Chondrocyte (in vitro differentiated cells): ENCODE data around the gene ZNF496. TPM values are rescaled to one million over a fixed set of nuclear protein-coding genes. Genes with fewer than 3 reads are reported as not detected.

Experiments
- DNase-seq: peaks from one replicate; pipeline ENCODE4 v3.0.0; 2021; ENCODE audit warnings: mixed read lengths, low spot score
- H3K27ac Mint-ChIP-seq: one replicate; pipeline ENCODE4 v1.8.0; 2021; ENCODE audit warnings: mild to moderate bottlenecking, moderate library complexity, mixed read lengths; ENCODE audit not compliant: unreplicated experiment
- H3K27me3 Mint-ChIP-seq: 2 replicates; pipeline ENCODE4 v1.8.0; 2021; ENCODE audit warnings: low read depth, mixed read lengths
- H3K36me3 Mint-ChIP-seq: 2 replicates; pipeline ENCODE4 v1.8.0; 2021; ENCODE audit warnings: low read depth, mixed read lengths
- H3K4me1 Mint-ChIP-seq: 2 replicates; pipeline ENCODE4 v1.8.0; 2021; ENCODE audit warnings: low read depth, mild to moderate bottlenecking, mixed read lengths
- H3K4me3 Mint-ChIP-seq: one replicate; pipeline ENCODE4 v1.8.0; 2021; ENCODE audit warnings: mild to moderate bottlenecking, moderate library complexity, mixed read lengths; ENCODE audit not compliant: unreplicated experiment
- H3K9me3 Mint-ChIP-seq: 2 replicates; pipeline ENCODE4 v1.8.0; 2021; ENCODE audit warnings: low read depth, mixed read lengths
- total RNA-seq: library from RNA; stranded (reverse); gene quantifications from 3 replicates; pipeline ENCODE4 v1.2.1, GENCODE V29; 2021
- TF ChIP-seq, protein P1 (sequence below): fragments of 200-600 bp; sonication (generic); IDR thresholded peaks from 2 replicates; pipeline ENCODE4 v1.5.0; 2021; ENCODE audit warnings: antibody characterized with exemption, mild to moderate bottlenecking, moderate library complexity

ZNF496 gene
- total RNA-seq, 1 donor from 2014 or later, result 27.9 TPM

- TF ChIP-seq, protein P1, sequence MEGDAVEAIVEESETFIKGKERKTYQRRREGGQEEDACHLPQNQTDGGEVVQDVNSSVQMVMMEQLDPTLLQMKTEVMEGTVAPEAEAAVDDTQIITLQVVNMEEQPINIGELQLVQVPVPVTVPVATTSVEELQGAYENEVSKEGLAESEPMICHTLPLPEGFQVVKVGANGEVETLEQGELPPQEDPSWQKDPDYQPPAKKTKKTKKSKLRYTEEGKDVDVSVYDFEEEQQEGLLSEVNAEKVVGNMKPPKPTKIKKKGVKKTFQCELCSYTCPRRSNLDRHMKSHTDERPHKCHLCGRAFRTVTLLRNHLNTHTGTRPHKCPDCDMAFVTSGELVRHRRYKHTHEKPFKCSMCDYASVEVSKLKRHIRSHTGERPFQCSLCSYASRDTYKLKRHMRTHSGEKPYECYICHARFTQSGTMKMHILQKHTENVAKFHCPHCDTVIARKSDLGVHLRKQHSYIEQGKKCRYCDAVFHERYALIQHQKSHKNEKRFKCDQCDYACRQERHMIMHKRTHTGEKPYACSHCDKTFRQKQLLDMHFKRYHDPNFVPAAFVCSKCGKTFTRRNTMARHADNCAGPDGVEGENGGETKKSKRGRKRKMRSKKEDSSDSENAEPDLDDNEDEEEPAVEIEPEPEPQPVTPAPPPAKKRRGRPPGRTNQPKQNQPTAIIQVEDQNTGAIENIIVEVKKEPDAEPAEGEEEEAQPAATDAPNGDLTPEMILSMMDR, result no peak
- no peaks in the 10 kb centered on the region for H3K9me3 Mint-ChIP-seq
- H3K36me3 Mint-ChIP-seq, result peaks cover 59% of the 10 kb centered on the region
- H3K4me3 Mint-ChIP-seq, result no peak overlapping the region
- H3K27ac Mint-ChIP-seq, result no peak overlapping the region
- no peaks in the 10 kb centered on the region for H3K4me1 Mint-ChIP-seq
- no peak for DNase-seq
- H3K27me3 Mint-ChIP-seq, result no peaks in the 10 kb centered on the region
These were observed 28.5 kb downstream of the ZNF496 start for GRCh38 chr1:247303216-247303615.

GRCh38 chr1:247301176-247301540, 30.5 kb downstream of the ZNF496 start:
- H3K27ac Mint-ChIP-seq, result no peak overlapping the region
- TF ChIP-seq, protein P1, result no peak

DNA sequence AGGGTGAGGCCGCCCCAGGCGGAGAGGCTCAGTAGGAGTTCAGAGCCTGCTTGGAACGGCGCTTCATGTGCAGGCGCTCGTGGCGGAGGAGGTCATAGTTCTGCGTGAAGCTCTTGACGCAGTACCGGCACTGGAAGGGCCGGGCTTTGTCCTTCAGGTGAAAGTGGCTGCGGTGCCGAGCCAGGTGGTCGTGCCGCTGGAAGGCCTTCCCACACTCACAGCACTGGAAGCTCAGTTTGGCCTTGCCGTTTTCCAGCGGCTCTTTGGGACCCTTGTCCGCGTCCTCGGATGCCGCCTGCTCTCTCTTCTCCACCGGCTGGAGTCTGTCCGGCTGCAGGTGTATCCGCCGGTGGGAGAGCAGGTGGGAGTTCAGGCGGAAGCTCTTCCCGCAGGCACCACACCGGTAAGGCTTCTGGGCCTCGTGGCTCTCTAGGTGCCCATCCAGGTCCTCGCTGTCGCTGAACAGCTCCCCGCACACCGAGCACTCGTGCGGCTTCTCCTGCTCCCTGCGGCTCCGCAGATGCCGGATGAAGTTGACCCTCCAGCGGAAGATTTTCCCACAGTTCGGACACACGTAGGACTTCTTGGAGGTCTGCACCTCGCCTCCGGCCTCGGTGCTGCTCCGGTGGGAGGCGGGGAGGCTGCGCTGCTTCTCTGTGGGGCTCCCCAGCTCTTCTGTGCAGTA, 31.0 kb downstream of the ZNF496 start:
- Mint-ChIP-seq H3K4me3 (no peak overlapping the region), H3K27me3 (no peaks in the 10 kb centered on the region), H3K9me3 (no peaks in the 10 kb centered on the region), H3K4me1 (no peaks in the 10 kb centered on the region), H3K27ac (no peak overlapping the region), H3K36me3 (peaks cover 44% of the 10 kb centered on the region)
- TF ChIP-seq, protein P1, result no peak
- no peak for DNase-seq

More at GRCh38 chr1:247301176-247301540, 30.5 kb downstream of the ZNF496 start:
- Mint-ChIP-seq H3K36me3 (peaks cover 46% of the 10 kb centered on the region), H3K4me3 (no peak overlapping the region), H3K4me1 (no peaks in the 10 kb centered on the region), H3K9me3 (no peaks in the 10 kb centered on the region), H3K27me3 (no peaks in the 10 kb centered on the region)
- no peak for DNase-seq

DNA sequence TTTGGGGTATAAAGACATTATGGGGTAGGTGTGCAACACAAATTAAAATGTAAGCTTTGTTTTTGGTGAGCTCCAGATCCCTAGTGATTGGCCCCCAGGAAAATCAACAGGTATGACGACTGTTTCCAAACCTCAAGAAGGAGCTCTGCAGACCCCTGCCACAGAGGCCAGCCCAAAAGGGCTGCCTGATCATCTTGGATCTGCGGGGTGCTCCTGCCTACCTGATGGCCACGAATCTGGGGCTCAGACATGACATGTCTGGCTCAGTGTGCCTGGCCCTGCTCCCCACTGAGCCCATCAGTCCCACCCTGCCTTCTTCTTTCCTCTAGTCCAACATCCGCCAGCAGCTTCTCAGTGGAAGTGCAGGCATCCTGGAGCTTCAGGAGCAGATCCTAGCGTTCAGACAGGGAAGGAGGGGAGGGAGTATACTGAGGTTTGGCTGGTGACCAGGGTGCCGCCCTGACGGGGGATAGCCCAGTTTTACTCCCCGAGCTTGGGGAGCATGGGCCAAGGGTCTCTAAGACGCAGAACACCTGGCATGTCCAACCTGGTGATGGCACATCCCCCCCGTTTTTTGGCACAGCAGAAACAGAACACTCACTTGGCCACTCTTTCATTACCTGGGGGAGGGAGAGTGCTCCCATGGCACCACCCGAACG, 31.8 kb downstream of the ZNF496 start:
- Mint-ChIP-seq H3K27me3 (no peaks in the 10 kb centered on the region), H3K36me3 (peaks cover 38% of the 10 kb centered on the region), H3K4me1 (peaks cover 8% of the 10 kb centered on the region), H3K9me3 (no peaks in the 10 kb centered on the region), H3K4me3 (no peak overlapping the region), H3K27ac (no peak overlapping the region)
- TF ChIP-seq, protein P1, result no peak
- no peak for DNase-seq

- Mint-ChIP-seq H3K4me3 (no peak overlapping the region), H3K9me3 (no peaks in the 10 kb centered on the region), H3K4me1 (peaks cover 19% of the 10 kb centered on the region), H3K36me3 (peaks cover 29% of the 10 kb centered on the region), H3K27me3 (no peaks in the 10 kb centered on the region), H3K27ac (no peak overlapping the region)
- DNase-seq, result no peak
- TF ChIP-seq, protein P1, result no peak
These were observed 33.0 kb downstream of the ZNF496 start for GRCh38 chr1:247298701-247299100.
